ENCODE data around the gene PRR35.
A peak's percentile ranks its signal among the peaks of the same experiment; 100 is the strongest.

PRR35 gene

DNA sequence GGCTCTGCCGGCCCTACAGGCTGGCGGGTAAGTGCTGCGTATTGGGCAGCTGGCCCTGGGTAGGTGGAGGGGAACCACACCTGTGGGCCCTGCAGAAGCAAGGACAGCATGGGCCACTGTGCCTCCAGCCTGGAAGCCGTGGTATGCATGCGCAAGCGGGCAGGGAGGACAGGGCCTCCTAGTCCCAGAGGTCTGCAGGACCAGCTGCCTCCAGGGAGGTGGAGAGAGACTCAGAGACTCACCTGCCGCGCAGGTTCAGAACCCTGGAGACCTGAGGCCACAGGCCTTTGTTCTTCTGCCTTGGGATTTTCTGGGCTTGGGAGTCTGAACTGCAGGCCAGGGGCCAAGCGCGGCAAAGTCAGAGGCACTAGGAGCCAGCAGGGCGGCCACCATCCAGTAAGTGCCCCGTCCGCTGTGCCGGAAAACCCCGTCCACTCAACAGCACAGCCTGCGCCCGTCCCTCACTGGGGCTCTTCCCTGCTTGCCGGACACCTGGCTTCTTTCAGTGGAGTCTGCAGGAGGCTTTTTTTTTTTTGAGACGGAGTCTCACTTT is 20.8 kb downstream of the PRR35 start:
- DNase-seq (ENCODE audit: low read depth), result no peak

GRCh38 chr16:582218-582613 is 22.0 kb downstream of the PRR35 start:
- DNase-seq (ENCODE audit: low read depth), result no peak

- DNase-seq (ENCODE audit: low read depth), result no peak
Observed at GRCh38 chr16:582614-583331, 22.6 kb downstream of the PRR35 start.

GRCh38 chr16:583470-583814 is 23.2 kb downstream of the PRR35 start:
- no peak for DNase-seq (ENCODE audit: low read depth)

- no peak for DNase-seq (ENCODE audit: low read depth)
Observed at GRCh38 chr16:583815-584591, 23.8 kb downstream of the PRR35 start.

DNA sequence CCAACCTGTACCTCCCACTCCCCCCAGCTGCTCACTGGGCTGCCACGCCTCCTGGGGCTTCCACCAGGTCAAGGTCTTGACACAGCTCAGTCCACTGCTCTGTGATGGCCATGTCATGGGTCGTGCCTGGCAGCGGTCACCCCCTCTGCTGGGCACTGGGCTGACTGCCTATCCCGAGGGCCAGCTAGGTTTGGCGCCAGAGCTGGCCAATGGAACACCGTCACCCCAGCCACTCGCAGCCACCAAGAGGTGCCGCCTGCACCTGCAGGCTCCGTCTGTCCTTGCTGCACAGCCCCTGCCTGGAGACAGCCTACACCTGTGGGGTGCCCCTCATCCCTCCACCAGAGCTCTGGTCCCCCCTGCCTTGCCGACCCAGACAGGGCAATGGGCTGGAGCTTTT is 25.2 kb downstream of the PRR35 start:
- DNase-seq (ENCODE audit: low read depth), result no peak

- no peak for DNase-seq (ENCODE audit: low read depth)
Observed at GRCh38 chr16:586047-586644, 26.0 kb downstream of the PRR35 start.

DNA sequence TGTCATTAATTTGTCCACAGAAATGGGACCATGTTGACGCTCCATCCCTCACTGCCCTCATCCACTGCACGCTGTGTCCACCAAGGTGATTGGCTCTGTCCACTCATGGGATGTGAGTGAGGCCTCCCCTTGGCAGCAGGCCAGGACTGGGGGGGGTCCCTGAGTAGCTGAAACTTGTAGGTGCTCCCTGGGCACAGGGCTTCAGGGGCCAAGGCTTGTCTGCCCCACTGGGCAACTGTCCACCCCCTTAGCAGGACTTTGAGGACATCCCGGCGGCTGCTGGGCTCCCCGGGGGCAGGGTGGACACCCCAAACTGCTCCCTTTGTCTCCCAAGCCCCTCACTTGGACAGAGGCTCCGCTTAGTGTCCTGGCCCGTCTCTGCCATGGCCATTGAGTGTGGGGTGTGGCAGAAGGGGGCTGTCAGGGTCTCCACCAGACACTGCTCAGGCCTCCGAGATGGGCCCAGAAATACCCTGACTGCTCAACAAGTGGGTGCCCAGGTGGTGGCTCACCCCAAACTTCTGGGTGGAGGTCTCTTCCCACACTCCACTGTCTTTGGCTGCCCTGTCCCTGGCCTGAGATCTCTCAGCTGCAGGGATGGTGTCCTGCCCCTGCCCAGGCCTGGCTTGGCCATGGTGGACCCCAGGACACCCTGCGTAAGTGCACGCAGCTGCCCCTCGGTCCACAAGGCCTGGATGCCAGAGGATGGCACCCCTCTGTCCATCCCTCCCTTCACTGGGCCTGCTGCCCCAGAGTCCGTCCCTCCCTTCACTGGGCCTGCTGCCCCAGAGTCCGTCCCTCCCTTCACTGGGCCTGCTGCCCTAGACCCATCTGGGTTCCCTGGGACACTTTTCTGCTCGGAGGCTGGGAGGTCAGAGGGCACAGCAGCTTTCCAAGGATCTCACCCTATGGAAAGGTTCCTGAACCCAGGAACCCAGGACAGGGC is 26.7 kb downstream of the PRR35 start:
- DNase-seq (ENCODE audit: low read depth), result no peak

- DNase-seq (ENCODE audit: low read depth), result no peak
Observed at GRCh38 chr16:588639-588888, 28.4 kb downstream of the PRR35 start.

GRCh38 chr16:588889-589657 is 28.9 kb downstream of the PRR35 start:
- DNase-seq (ENCODE audit: low read depth), result peak; percentile 98

- DNase-seq (ENCODE audit: low read depth), result peak; percentile 98
Observed at GRCh38 chr16:589658-590187, 29.5 kb downstream of the PRR35 start, which contains the start of gene RAB40C. TSS of gene RAB40C (plus strand) at chr16:590066. CDS start at chr16:590292, 226 bp downstream.

DNA sequence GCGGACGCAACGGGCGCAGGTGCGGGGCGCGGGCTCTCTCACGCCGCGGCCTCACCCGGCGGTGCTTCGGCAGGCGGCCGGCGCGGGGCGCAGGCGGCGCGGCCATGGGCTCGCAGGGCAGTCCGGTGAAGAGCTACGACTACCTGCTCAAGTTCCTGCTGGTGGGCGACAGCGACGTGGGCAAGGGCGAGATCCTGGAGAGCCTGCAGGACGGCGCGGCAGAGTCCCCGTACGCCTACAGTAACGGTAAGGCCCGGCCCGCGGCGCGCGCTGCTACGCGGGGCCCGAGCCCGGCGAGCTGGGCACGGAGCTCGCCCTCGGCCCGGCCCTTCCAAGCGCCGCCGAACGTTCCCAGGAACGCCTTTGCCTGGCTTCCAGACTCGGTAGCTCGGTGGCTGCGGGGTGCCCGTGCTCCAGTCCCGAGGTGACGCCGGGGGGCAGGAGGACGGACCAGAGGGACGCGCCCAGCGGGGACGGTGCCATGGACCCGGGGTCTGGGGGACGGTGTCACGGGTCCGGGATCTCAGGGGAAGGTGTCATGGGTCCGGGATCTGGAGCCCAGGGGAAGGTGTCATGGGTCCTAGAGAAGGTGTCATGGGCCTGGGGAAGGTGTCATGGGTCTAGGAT is 30.1 kb downstream of the PRR35 start:
- DNase-seq (ENCODE audit: low read depth), result no peak

- DNase-seq (ENCODE audit: low read depth), result no peak
Observed at GRCh38 chr16:590815-591200, 30.6 kb downstream of the PRR35 start.

DNA sequence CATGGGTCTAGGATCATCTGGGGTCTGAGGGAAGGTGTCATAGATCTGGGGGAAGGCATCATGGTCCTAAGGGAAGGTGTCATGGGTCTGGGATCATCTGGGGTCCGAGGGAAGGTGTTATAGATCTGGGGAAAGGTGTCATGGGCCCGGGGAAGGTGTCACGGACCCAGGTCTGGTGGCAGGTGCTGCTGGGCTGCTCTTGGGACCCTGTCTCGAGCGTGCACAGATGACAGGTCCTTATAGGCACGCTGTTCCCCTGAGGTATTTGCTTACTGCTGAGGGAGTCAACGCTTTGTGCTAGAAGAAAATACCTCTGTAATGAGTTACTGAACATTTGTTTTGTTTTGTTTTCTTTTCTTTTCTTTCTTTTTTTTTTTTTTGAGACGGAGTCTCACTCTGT is 31.0 kb downstream of the PRR35 start:
- DNase-seq (ENCODE audit: low read depth), result no peak

DNA sequence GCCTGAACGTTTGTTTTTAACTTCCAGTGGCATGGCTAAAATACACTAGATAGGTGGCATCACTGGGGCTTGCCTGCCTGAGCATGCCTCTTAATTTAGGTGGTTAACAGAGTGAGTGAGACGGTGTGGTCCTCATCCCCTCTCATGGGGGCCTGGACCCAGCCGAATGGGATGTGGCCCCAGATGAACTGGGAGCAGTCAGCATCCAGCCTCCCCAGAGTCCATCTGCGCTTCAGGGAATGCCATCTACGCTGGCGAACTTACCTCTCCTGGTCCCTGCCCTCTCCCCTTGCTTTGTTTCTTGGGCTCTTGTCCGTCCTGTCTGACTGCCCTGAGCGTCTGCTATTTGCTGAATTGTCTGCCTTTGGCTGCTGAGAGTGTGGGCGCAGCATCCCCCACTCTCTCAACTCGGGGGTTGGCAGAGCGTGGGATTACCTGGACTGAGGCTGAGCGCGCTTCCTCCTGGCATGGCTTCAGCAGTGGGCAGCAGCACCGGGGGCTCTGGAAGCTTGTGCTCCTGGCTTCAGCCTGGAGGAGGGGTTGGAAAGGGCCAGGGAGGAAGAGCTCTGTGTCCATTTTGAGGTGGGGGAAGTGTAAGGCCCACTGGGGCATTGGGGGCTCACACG is 31.8 kb downstream of the PRR35 start:
- DNase-seq (ENCODE audit: low read depth), result no peak

- no peak for DNase-seq (ENCODE audit: low read depth)
Observed at GRCh38 chr16:592518-593306, 32.5 kb downstream of the PRR35 start.

- DNase-seq (ENCODE audit: low read depth), result no peak
Observed at GRCh38 chr16:593406-593805, 33.2 kb downstream of the PRR35 start.

DNA sequence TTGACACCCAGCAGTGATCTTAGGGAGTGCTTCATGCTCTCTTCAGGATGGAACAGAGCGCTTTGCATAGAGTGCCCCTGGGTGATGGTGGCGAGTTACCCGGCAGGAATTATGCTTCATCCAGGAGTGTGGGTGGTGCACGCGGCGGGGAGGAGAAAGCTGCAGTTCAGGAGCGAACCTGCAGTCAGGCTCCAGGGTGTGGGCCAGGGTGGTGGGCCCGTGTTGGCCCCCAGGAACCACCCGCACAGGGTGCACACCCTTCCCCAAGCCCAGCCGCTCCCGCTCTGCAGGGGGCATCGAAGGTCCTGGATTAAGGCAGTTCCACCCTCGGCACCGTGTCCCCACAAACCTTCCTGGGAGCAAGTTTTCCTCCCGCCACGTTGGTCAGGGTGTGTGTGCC is 33.6 kb downstream of the PRR35 start:
- DNase-seq (ENCODE audit: low read depth), result no peak

DNA sequence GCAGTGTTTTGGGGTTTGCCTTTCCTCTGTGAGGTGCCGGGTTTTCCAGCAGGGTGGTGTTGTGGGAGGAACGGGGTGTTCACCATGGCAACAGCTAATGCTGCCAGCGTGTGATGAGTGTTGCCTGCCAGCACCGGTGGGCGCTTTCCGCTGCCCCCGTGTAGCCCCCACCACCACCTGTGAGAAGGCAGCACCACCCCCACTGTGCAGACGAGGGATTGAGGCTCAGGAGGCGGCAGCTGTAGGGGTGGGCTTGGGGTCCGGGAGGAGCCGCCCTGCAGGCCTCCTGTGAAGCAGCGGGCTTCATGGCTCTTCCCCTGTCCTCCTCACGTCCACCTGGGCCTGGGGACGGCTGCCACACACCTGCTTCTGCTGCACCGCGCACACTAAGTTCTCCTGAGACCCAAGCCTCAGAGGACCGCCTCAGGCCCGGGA is 34.9 kb downstream of the PRR35 start:
- no peak for DNase-seq (ENCODE audit: low read depth)

All from stimulated activated CD8-positive, alpha-beta memory T cell treated with anti-CD3 and anti-CD28 coated beads, Interleukin-12 subunit alpha, Interleukin-12 subunit beta, amount 100 ng/mL, for 4 hours (primary cell).